GM21390 (cell line): Measurements from ENCODE around the gene ARHGAP26.
A peak's percentile ranks its signal among the peaks of the same experiment; 100 is the strongest.

Experiments used
- ATAC-seq: cut with Tn5 transposase; IDR thresholded peaks from one replicate; pipeline ENCODE4 v1.9.1; 2021; ENCODE audit not compliant: unreplicated experiment

The ARHGAP26 gene

DNA sequence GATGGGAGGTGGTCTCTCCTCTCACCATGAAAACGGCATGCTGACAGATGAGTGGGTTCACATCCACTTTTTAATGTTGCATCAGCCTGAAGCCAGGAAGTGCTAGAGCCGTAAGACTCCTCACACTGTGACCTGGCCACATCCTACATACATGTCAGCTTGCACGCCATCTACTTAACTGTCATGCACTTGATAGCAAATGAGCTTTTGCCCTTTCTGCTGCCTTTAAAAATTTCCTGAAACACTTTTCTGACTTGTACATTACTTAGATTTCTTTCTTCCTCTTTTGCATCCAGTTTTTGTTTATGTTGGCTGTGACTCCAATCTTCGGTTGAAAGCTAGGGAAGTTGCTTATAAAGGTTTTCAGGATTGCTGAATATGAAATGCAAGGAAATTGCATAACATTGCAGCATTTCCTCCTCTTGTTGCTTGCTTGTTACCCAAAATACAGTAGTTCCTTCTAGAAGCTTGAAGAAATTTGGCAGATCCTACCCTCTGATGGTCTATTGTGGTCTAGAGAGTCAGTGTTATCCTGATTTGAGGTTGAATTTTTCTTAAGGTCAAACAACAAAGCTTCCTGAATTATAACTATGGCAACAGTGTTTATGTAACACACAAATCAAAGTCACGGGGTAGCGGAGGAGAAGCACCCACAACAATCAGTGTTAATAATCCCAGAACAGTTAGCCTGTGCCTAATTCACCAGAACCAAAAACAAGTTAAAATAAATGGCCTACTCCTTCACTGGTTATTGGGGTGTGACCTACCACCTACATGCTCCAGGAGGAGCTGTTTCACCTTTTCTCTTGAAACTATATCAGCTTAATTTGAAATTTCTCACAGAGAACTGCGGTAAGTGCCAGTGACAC is 232.5 kb downstream of the ARHGAP26 start:
- peak; percentile 80 for ATAC-seq

DNA sequence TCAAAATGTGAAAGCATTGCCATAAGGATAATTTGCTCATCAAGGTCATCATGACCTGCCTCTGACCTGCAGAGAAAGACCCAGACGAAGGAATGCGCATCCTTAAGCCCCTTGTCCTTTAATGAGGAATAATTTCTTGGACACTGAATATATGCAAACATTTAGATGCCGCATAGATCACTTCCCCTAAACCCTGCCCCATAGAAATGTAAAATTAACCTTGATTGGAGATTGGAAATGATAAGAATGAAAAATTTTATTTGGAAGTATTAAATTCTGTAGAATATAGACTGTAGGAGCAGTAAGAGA is 233.1 kb downstream of the ARHGAP26 start:
- no peak for ATAC-seq

DNA sequence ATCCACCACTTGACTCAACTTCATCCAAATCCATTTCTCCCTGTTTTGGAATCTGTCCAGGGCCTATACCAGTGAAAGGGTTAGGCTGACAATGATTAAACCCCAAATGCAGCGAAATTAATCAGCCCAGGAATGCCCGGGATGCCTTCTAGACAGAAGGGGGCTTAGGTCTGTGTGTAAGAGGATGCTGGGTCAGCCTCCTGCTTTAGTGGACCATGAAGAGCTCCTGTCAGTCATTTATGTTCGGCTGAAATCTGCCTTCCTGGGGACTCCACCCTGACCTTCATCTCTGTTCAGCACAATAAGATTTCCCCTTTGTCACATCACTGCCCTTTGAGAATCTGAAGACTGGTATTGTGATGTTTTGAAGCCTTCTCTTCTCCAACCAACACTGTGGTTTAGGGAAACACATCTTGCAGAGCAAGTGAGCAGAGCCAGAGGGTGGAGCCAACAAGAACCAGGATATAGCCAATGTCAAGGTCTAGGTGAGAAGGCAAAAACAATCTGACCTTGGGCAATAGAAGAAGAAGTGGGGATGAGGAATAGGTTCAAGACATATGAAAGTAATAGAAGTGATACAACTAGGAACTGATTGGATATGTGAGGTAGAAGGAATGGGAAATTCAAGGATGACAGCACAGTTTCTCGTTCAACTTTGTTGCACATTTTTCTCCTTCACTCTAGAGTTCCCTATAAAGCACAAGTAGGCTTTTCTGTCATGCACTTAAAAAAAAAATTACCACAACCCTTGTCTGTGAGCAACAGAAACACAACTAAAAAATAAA is 234.4 kb downstream of the ARHGAP26 start:
- ATAC-seq: peak; percentile 19

DNA sequence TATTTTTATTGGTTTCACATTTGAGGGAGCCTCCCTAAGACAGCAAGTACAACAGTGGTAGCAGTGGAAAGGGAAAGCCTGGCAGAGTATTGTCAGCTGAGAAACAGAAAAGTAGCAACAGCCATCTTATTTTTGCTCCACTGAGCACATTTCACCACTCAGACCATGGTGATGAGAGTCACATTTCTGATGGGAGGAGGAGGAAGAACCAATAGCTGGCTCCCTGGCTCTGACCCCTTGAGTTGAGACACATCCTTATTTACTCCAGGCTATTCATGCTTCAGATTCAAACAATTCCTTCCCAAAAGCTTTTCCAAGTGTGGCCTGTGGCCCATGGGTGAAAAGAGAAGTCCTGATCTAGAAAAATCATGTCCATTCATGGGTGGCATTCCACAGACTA is 236.3 kb downstream of the ARHGAP26 start:
- ATAC-seq: no peak

DNA sequence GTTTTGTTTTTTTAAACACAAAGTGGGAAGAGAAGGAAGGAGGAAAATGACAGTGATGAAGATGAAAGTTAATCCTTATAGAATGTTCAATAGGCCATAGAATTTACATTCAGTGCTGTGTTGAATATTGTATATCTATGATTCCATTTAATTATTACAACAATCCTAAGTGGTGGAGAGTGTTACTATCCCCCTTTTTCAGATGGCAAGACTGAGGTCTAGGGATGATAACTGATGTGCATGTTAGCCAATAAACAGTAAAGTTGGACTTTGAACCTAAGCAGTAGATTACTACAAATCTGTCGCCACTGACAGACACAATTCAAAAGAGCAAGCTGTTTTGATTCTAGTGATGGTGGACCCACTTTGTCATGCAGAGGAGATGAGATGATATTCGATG is 237.9 kb downstream of the ARHGAP26 start:
- ATAC-seq: no peak

DNA sequence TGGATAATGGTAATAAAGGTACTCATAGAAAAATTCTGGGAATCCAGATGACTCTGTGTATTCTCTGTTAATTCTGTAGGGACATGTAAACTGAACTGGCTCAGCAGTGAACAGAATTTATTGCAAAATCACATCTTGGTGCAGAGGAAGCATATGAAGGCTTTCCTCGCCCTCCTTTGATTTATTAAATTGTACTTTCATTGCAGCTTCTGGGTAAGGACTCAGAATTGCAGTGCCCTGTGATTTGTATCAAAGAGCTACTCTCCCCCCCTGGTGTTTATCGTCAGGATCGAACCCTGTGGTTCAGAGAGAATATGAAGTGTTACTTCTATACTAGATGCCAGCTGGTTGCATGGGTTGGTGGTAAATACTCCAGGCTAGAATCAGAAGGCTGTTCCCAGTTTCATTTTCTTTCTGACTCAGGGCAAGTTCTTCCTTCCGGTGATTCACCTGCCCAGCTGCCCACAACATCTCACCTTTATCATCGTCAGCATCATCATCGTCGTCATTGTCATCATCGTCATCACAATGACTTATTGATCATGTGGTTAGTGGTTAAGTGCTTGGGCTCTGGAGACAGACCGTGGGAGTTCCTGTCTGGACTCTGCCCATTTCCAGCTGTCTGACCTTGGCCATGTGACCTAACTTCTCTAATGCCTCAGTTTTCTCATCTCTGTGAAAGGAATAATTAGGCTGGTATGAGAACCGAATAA is 238.8 kb downstream of the ARHGAP26 start:
- peak; percentile 80 for ATAC-seq

DNA sequence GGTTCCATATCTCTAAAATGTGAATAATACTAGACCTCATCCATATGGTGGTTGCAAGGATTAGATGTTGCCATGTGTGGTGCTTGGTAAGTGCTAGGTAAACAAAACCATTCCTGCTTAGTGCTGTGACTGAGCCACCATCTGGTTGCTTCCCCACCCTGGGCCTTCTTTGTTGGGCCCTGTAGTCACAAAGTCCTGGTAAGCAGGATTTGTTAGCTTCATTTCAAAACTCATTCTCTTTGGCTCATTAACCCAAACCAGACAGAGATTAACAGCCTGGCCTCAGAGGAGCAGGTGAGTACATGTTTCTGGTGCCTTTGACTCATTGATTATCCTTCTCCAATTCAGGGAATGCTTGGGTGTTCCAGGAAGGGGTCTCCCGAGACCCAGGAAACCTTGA is 240.2 kb downstream of the ARHGAP26 start:
- no peak for ATAC-seq

DNA sequence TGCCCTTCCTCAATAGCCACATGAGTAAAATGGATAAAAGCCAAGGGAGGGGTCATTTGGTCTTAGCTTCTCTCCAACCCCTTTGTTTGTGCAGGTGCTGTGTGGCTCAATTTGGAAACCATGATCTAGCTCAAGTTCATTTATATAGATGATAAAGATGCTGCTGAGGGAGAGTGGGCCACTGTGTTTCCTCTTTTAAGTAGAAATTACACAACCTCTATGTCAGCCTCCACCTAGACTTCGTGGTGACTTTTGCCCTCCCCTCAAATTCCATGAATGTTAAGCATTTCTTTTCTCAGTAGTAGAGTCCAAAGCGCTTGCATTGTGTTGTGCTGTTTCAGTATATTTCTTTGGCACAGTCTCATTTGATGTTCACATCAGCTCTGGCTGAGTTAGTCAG is 241.4 kb downstream of the ARHGAP26 start:
- ATAC-seq: no peak

DNA sequence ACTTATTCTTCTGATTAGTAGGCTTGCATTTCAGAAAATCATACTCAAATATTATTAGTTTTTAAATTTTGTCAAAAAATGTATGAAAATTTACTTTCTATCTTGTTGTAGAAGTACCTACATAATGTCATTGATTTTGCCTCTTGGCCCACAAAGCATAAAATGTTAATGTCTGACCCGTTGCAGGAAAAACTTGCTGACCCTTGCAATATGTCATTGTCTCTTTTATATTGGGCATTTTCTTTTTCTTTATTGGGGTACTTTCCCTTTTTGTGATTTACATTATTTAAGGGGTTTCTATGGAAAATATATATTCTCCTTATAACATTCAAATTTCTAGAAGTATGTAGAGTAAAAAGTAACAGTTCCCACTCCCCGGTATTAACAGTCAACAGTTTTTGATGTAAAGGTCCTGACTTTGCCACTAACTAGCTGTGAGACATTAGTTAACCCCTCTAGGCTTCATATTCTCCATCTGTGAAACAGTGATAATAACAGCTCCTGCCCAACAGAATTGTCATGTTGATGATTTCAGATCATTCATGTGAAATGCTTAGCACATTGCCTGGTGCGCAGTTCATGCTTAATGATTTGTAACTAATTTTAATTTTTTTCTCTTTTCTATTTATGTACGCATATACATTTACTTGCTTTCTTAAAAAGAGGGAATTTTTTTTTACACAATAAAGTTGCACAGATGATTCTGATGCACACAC is 243.2 kb downstream of the ARHGAP26 start:
- ATAC-seq: no peak

DNA sequence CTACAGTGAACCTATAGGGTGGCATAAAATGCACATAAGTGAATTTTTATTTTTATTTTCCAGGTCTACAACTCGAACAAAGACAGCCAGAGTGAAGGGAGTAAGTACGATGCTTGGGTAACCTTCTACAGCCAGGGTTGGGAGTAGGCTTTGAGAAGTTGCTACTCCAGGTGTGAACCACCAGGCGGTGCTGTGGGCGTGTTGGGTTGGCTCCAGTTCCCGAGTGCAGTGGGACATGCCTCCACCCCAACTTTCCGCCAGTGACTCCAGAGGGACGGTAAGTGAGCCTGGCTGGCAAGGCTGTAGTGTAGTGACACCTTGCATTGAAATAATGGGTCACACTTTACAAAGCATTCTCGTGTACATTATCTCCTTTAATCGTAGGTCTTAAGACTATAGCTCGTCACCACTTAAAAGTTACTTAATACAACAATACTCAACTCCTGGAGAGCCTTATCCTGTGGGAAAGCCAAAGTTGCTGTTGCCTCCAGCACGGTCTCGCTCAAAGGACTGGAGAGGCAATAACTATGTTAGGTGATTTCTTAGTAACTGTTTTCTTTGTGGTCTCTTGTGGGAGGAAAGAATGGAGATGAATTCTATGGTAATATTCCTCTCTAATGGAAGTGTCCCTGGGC is 244.0 kb downstream of the ARHGAP26 start:
- no peak for ATAC-seq

DNA sequence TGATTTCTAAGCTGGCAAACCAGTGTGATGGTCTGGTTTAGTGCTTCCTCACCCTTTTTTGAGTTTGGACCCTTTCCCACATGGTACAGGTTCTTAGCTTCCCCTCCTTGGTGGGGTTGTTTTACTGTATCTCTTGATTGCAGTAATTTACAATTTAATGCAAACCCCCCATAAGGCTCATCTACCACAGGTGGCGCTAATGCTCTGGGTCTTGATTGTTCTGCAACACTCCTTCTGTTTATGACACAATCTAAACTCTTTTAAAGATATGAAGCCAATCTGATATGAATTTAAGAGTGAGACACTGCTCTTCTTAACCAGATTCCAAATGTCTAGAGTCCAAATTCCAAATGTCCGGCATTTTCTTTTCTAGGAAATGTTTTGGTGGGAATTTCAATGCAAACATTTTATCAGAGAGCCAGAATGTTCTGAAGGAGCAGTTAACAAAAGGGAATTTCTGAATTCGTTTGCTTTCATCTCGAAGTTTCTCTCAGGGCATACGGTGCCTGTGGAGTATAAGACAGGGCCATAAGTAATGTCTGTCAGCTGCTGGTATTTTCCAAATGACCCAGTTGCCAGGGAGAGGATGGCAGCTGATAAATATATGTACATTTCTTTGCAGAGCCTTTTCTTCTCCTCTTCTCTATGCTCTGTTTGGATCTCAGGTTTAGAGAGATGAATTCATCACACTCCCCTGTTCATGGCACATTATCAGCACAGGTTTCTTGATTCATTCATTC is 246.8 kb downstream of the ARHGAP26 start:
- ATAC-seq: no peak

DNA sequence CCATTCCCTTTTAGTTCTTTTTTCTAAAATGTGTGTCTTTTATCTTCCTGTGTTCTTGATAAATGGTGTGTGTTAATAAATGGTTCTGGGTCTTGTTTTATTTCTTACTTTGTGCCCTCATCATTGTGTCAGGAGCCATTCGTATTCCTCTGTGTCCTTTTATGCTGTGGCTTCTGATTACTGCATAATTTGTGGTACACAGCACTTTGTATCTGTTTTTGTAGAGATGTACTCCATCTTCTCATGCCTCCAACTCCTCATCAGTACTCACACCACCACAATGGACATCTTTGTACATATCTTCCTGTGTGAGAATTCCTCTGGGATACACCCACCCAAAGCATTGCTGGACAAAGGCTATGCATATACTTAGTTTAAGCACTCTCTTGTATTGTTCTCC is 247.4 kb downstream of the ARHGAP26 start:
- no peak for ATAC-seq

DNA sequence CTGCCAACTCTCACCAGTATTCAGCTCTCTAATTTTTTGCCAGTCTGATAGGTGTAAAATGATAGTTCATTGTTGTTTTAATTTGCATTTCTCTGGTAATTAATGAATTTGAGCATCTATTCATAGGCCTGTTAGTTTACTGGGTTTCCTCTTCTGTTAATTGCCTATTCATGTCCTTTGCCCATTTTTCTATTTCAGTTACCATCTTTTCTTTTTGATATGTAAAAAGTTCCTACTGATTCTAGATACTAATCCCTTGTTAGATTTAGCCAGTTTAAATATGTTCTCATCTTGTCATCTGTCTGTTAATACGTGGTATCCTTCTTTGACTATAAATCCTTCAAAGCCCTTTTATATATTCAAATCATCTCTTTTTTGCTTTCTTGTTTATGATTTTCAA is 247.8 kb downstream of the ARHGAP26 start:
- ATAC-seq: no peak

DNA sequence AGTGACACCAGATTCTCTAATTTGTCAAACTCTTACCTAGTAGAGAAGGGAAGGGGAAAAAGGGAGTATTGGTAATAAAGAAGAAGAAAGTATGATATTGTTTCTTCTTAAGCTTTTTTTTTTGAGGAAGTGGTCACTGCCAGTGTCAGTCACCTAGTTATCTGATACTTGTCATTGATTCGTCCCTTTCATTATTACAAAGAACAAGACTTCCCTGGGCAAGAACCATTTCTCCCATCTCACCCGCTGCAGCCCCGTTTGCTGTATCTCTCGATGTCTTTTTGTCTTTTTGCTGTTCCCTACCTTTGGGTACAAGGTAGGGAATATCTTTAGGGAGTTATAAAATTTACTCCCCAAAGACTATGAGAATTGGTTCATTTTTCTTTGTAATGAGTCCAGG is 249.0 kb downstream of the ARHGAP26 start:
- peak; percentile 23 for ATAC-seq

DNA sequence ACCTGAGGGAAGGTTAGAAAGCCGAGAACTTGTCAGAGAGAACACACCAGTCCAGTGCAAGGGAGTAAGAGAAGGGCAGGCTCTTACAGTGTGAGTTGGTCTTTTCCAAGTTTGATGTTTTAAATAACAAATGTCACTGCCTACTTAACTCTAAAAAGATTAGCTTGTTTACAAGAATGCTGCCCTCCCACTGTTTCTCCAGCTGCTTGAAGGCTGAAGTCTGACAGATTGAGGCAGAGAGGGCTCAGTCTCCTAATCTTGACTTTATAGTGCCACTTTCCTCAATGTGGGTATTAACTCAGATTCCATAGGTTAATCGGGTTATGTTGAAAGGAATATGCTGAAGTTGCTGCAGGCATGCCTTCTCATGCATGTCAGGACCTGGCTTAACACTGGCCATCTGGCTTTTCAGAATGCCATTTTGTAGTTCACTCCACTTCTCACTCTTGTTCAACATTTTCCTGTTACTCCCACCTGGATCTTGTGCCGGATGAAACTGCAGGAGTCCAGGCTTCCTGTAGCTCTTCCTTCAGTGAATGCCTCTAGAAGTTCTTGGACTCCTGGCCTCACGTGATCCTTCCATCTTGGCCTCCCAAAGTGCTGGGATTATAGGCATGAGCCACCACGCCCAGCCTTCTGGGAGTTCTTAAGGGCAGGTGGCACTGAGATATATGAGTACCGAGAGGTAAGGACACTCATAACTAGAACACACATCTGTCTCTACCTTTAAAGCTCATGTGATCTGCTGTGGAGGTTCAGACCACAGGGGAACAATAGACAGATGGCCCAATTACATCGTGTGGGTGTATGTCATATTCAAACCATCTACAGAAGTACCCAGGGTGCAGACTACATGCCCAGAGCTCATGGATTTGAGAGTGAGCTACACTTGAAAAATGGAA is 249.7 kb downstream of the ARHGAP26 start:
- peak; percentile 80 for ATAC-seq

DNA sequence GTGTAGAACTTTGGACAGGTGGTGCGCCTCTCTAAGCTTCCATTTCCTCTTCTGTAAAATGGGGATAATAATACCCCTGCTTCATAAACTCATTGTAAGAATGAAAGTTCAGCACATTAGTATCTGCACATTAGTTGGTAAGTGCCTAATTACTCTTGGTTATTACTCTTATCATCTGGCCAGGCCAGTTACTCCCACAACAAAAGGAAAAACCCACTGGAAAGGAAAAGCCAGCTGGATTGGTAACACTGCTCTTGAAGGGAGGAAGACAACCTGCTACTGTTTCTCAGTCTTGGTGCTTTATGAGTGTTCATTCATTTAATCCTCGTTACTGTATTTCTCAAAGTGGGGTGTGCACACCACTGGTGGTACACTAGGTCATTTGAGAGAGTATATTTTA is 251.4 kb downstream of the ARHGAP26 start:
- ATAC-seq: no peak

DNA sequence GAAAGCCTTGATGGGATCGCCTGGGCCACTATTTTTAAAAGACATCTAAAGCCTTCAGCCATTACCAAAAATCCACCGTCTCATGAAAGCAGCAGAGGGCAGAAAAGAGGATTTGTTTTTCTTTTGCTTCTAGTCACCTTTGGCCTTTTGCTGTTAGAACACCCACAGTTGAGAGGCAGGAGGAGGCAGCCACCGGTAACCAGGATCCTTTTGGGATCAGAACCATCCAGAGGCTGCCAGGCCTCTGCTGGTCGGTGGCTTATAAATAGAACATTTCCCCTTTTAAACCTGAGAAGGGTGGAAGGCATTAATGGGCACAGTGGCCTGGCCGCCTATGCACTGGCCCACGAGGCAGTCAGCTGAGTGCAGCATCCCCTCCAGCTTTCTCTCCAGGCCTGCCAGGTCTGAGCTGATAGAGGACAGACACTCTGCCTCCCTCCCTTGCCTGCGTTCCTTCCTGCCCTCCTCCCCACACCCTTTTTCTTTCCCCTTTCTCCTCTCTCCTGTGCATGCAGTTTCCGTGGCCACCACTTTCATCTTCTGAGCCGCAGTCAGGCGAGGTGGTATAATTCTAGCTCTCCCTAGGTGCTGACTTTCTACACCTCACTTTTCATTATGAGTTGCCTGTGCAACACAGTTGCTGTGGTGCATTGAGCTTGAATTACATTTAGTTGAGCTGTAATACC is 253.4 kb downstream of the ARHGAP26 start:
- peak; percentile 59 for ATAC-seq

DNA sequence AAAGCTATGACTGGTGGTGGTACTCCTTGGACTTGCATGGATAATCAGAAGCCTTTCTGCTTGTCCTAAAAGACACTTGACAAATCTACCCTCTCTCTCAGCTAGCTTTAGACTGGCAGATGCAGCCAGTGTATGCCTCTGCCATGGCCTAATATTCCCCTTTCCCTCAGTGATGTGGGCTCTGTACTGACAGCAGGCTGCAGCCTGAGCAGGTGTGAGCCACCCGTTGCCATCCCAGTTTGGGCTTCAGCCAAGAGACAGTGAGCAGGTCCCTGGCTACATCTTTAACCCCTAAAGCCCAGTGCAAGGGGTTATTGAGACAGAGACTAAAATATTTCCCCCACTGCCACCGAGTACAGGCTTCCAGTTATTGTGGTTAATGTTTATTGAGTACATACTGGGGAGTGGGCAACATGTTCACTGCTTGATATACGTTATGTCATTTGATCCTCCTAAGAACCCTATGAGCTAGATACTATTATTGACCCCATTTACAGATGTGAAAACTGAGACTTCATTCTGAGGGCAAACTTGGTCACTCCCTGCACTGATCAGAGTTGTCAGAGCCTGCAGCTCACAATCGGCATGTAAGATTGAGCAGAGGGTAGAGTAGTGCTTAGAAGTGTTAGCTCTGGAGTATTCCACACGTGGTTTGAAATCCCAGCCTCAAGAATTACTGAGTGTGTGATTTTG is 254.2 kb downstream of the ARHGAP26 start:
- ATAC-seq: no peak
